ENCODE results near the gene LZTR1. TPM values are rescaled to one million over a fixed set of nuclear protein-coding genes. Genes with fewer than 3 reads are reported as not detected.
A peak's percentile ranks its signal among the peaks of the same experiment; 100 is the strongest.

Gene LZTR1
- total and polyA plus RNA-seq, 2 experiments from 2014 or later, result 9.2 to 39.9 TPM

DNA sequence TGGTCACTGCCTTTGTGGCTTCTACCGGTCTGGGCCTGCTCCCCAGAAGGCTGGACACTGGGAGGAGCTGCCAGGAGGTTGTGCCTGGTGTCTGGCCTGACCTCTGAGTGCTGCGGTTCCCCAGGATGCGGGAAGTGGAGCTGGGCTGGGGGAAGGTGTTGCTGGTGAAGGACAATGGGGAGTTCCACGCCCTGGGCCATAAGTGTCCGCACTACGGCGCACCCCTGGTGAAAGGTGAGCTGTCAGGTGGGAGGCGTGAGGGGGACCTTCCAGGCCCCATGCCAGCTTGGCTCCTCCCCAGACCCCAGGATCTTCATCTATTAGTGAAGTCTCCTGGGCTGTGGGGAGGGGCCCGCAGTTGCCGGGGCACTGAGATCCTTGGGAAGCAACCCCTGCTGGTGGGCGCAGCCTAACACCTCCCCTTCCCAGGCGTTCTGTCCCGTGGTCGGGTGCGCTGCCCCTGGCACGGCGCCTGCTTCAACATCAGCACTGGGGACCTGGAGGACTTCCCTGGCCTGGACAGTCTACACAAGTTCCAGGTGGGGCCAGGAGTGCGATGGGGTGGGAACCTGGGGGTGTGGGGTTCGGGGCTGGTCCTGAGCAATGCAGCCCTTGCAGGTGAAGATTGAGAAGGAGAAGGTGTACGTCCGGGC, 8.3 kb upstream of the LZTR1 start:
- H3K27ac ChIP-seq (ENCODE audit: low read depth), result no peak overlapping the region
- ATAC-seq, result peak; percentile 21
- no peak overlapping the region for H3K4me2 ChIP-seq
- DNase-seq (ENCODE audit: low spot score), result no peak
- peaks cover 26% of the 10 kb centered on the region for H3K27me3 ChIP-seq (ENCODE audit: insufficient read depth)
- Mint-ChIP-seq H3K36me3 (ENCODE audit: low read depth) (peaks cover 3% of the 10 kb centered on the region; the same call in 1 of the 3 replicates), H3K27ac (no peak overlapping the region), H3K4me3 (no peak overlapping the region), H3K27me3 (ENCODE audit: insufficient read depth, low read depth, poor library complexity) (peaks cover 24% of the 10 kb centered on the region), H3K9me3 (peaks cover 11% of the 10 kb centered on the region), H3K4me1 (peaks cover 3% of the 10 kb centered on the region; the same call in 2 of the 3 replicates)
- H4K20me1 ChIP-seq (replicated peaks; ENCODE audit: insufficient read depth), result no peaks in the 10 kb centered on the region; the same call in 1 of the 2 replicates
- no peak overlapping the region for H2AFZ ChIP-seq
- H3K4me1 ChIP-seq (ENCODE audit: insufficient read depth), result no peaks in the 10 kb centered on the region
- TF ChIP-seq ZNF114 (CRISPR knock-in tag; IDR thresholded peaks at IDR 0.05) (no peak), ZNF331 (CRISPR knock-in tag; IDR thresholded peaks at IDR 0.05; ENCODE audit: low read depth) (no peak), REST (IDR thresholded peaks at IDR 0.05; ENCODE audit: unreplicated experiment) (no peak), POLR2AphosphoS5 (IDR thresholded peaks at IDR 0.05; ENCODE audit: low read depth) (no peak), ETS1 (IDR thresholded peaks at IDR 0.05) (no peak)
- TF ChIP-seq, protein P1, sequence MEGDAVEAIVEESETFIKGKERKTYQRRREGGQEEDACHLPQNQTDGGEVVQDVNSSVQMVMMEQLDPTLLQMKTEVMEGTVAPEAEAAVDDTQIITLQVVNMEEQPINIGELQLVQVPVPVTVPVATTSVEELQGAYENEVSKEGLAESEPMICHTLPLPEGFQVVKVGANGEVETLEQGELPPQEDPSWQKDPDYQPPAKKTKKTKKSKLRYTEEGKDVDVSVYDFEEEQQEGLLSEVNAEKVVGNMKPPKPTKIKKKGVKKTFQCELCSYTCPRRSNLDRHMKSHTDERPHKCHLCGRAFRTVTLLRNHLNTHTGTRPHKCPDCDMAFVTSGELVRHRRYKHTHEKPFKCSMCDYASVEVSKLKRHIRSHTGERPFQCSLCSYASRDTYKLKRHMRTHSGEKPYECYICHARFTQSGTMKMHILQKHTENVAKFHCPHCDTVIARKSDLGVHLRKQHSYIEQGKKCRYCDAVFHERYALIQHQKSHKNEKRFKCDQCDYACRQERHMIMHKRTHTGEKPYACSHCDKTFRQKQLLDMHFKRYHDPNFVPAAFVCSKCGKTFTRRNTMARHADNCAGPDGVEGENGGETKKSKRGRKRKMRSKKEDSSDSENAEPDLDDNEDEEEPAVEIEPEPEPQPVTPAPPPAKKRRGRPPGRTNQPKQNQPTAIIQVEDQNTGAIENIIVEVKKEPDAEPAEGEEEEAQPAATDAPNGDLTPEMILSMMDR (conservative IDR thresholded peaks at IDR 0.05; ENCODE audit: low read depth in 2 of 2), result no peak
- 0 out of 2 replicates have a peak, but pooled peaks cover 3% of the 10 kb centered on the region for H3K9me2 ChIP-seq (ENCODE audit: insufficient read depth)
- no peaks in the 10 kb centered on the region for H3K79me2 ChIP-seq (replicated peaks; ENCODE audit: insufficient read depth)
- H3F3A ChIP-seq (replicated peaks; ENCODE audit: low read depth), result no peaks in the 10 kb centered on the region
- no peak overlapping the region for H3K4me3 ChIP-seq
- H3K36me3 ChIP-seq (ENCODE audit: insufficient read depth), result no peaks in the 10 kb centered on the region; the same call in 1 of the 2 replicates

DNA sequence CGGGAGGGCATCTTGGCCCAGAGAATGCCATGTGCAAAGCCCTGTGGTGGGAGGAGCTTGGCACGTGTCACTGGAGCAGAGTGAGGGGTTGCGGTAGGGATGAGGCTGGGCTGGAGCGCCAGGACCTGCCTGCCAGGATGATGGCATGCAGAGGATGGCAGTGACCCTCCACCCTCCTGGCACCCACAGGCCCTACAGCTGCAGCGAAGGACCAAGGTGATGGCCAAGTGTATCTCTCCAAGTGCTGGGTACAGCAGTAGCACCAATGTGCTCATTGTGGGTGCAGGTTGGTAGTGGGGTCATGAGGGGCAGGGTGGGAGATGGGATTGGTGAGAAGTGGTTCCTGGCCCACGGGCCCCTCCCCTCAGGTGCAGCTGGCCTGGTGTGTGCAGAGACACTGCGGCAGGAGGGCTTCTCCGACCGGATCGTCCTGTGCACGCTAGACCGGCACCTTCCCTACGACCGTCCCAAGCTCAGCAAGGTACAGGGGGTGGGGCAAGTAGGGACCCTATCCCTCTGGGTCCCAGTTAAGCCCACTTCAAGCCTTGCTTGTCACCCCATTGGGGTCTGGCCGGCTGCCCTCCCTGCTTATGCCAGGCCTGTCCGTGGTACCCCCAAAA, 7.7 kb upstream of the LZTR1 start:
- H3K4me1 Mint-ChIP-seq, result peaks cover 4% of the 10 kb centered on the region; the same call in 2 of the 3 replicates
- H3F3A ChIP-seq (replicated peaks; ENCODE audit: low read depth), result no peaks in the 10 kb centered on the region
- H3K4me1 ChIP-seq (ENCODE audit: insufficient read depth), result no peaks in the 10 kb centered on the region
- no peak overlapping the region for H3K4me2 ChIP-seq
- no peak for ATAC-seq
- H3K36me3 ChIP-seq (ENCODE audit: insufficient read depth), result no peaks in the 10 kb centered on the region; the same call in 1 of the 2 replicates
- H3K4me3 ChIP-seq, result no peak overlapping the region
- no peak overlapping the region for H2AFZ ChIP-seq
- H4K20me1 ChIP-seq (replicated peaks; ENCODE audit: insufficient read depth), result no peaks in the 10 kb centered on the region; the same call in 1 of the 2 replicates
- H3K27ac Mint-ChIP-seq, result no peak overlapping the region
- no peak for DNase-seq (ENCODE audit: low spot score)
- no peak overlapping the region for H3K27ac ChIP-seq (ENCODE audit: low read depth)
- no peaks in the 10 kb centered on the region for H3K79me2 ChIP-seq (replicated peaks; ENCODE audit: insufficient read depth)
- peaks cover 27% of the 10 kb centered on the region for H3K27me3 Mint-ChIP-seq (ENCODE audit: insufficient read depth, low read depth, poor library complexity)
- H3K27me3 ChIP-seq (ENCODE audit: insufficient read depth), result peaks cover 19% of the 10 kb centered on the region
- no peak overlapping the region for H3K4me3 Mint-ChIP-seq
- peaks cover 18% of the 10 kb centered on the region for H3K9me3 Mint-ChIP-seq
- H3K36me3 Mint-ChIP-seq (ENCODE audit: low read depth), result peaks cover 6% of the 10 kb centered on the region; the same call in 1 of the 3 replicates
- 0 out of 2 replicates have a peak, but pooled peaks cover 6% of the 10 kb centered on the region for H3K9me2 ChIP-seq (ENCODE audit: insufficient read depth)
- TF ChIP-seq REST (IDR thresholded peaks at IDR 0.05; ENCODE audit: unreplicated experiment) (no peak), EZH2phosphoT487 (IDR thresholded peaks at IDR 0.05; ENCODE audit: unreplicated experiment) (no peak)
